Testis (tissue), 2 donors: Measurements from ENCODE around the gene HOMER2.

Experiments used
- CTCF ChIP-seq, 3 experiments: fragments of 450-650 bp in 2 of 3; fragments of 200-600 bp in 1 of 3; sonication (generic) in 1 of 3; IDR thresholded peaks; one replicate each; pipeline ENCODE4 v1.5.1; 2016 to 2019; ENCODE audit warnings: antibody characterized with exemption in 3 of 3, mild to moderate bottlenecking in 2 of 3, moderate library complexity in 1 of 3
- POLR2A ChIP-seq: fragments of 450-650 bp; IDR thresholded peaks from one replicate; pipeline ENCODE4 v1.6.1; 2017; ENCODE audit warnings: antibody characterized with exemption, mild to moderate bottlenecking, moderate library complexity

DNA sequence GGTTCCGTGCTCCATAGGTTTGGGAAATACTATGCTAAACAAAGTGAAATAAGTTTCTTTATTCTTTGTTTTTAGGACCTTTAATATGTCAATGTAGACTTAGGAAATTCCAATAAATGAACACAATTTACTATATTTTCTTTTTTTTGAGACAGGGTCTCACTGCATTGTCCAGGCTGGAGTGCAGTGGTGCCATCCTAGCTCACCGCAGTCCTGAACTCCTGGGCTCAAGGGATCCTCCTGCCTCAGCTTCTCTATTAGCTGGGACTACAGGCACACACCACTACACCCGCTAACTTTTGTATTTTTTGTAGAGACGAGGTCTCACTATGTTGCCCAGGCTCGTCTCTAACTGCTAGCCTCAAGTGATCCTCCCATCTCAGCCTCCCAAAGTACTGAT lies 12.4 kb upstream of the HOMER2 start:
- TF ChIP-seq CTCF (IDR thresholded peaks at IDR 0.05) (no peak), POLR2A (no peak)
